RPMI7951 (cell line): ENCODE measurements around the gene ALDH3A2. TPM values are rescaled to one million over a fixed set of nuclear protein-coding genes. Genes with fewer than 3 reads are reported as not detected.

Experiments
- DNase-seq: peaks from one replicate; pipeline ENCODE4 v3.0.0-alpha.2; 2012; ENCODE audit warnings: low read depth
- total RNA-seq: library from RNA; depleted of rRNA; stranded (reverse); fragments of >200 nt; shearing (Covaris generic); gene quantifications from 2 replicates; pipeline ENCODE4 v1.2.3, GENCODE V29; 2014; rRNA removed

Gene ALDH3A2
- total RNA-seq, 1 experiment from 2014 or later = 44.2 TPM

- no peak for DNase-seq
Observed at GRCh38 chr17:19714542-19715411, 66.2 kb downstream of the ALDH3A2 start.

GRCh38 chr17:19716108-19717030 lies 67.8 kb downstream of the ALDH3A2 start, which contains the start of gene SLC47A2:
Gene SLC47A2 (minus strand): TSS chr17:19716584. CDS start chr17:19716555, 29 bp downstream.
- DNase-seq = no peak

GRCh38 chr17:19717031-19717360 lies 68.4 kb downstream of the ALDH3A2 start:
- DNase-seq = no peak

GRCh38 chr17:19717411-19717908 lies 68.9 kb downstream of the ALDH3A2 start:
- DNase-seq = no peak

GRCh38 chr17:19718041-19718612 lies 69.6 kb downstream of the ALDH3A2 start:
- no peak for DNase-seq

GRCh38 chr17:19718613-19719354 lies 70.2 kb downstream of the ALDH3A2 start:
- DNase-seq = no peak

GRCh38 chr17:19719355-19720209 lies 71.0 kb downstream of the ALDH3A2 start:
- DNase-seq = no peak

- DNase-seq = no peak
Observed at GRCh38 chr17:19720210-19720475, 71.6 kb downstream of the ALDH3A2 start.

- DNase-seq = no peak
Observed at GRCh38 chr17:19720631-19721426, 72.3 kb downstream of the ALDH3A2 start.

GRCh38 chr17:19723964-19724363 lies 75.4 kb downstream of the ALDH3A2 start:
- peak; percentile 65 for DNase-seq

GRCh38 chr17:19724501-19725420 lies 76.2 kb downstream of the ALDH3A2 start:
- peak; percentile 62 for DNase-seq

- no peak for DNase-seq
Observed at GRCh38 chr17:19725486-19725885, 76.9 kb downstream of the ALDH3A2 start.

- no peak for DNase-seq
Observed at GRCh38 chr17:19726631-19727376, 78.3 kb downstream of the ALDH3A2 start.

Other genes with a start within 250 kb of the ALDH3A2 start
- gene RNF112, start 237.5 kb upstream of the ALDH3A2 start, total RNA-seq = 0.24 and 0.29 TPM in 2 replicates
- gene SLC47A1, start 114.9 kb upstream of the ALDH3A2 start, total RNA-seq = 0.36 TPM in 1 of 2 replicates, not detected in the other
- not detected in 2 replicates for gene SLC47A2, start 67.8 kb downstream of the ALDH3A2 start, total RNA-seq
- gene ALDH3A1, start 99.5 kb downstream of the ALDH3A2 start, total RNA-seq = not detected in 2 replicates
- 11.3 and 16.1 TPM in 2 replicates for gene ULK2, start 219.2 kb downstream of the ALDH3A2 start, total RNA-seq